Measurements from ENCODE around the gene WASHC4.

Gene WASHC4

DNA sequence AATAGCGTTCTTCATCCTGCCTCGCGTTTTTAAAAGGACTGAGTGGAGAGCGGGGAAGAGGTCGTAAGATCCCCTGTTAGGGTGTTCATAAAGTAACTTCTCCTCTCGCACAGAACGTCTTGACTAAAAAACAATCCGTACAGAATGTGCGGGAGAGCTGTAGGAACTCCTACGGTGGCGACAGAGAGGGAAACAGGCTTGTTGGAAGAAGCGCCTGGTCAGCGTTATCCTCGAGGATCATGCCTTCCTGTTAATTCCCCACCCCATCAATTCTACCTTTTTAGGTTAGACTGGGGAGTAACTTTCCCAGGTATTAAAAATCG, 399 bp upstream of the WASHC4 start:
- peaks cover 37% of the 10 kb centered on the region for H3K27me3 ChIP-seq
- no peaks in the 10 kb centered on the region for H3K9me3 ChIP-seq
- H3K27ac ChIP-seq, result peak overlapping the region; percentile 99
- peak overlapping the region; percentile 93 to 94 for H3K4me3 ChIP-seq (ENCODE audit: low read depth in 1 of 2, low read length in 1 of 2)
- H3K36me3 ChIP-seq, result peaks cover 8% of the 10 kb centered on the region
- H3K4me1 ChIP-seq (ENCODE audit: control insufficient read depth in 1 of 2, insufficient read depth in 1 of 2, low read depth in 1 of 2, low read length in 1 of 2), result peaks cover 40 to 42% of the 10 kb centered on the region in 2 experiments
- TF ChIP-seq, protein P1, sequence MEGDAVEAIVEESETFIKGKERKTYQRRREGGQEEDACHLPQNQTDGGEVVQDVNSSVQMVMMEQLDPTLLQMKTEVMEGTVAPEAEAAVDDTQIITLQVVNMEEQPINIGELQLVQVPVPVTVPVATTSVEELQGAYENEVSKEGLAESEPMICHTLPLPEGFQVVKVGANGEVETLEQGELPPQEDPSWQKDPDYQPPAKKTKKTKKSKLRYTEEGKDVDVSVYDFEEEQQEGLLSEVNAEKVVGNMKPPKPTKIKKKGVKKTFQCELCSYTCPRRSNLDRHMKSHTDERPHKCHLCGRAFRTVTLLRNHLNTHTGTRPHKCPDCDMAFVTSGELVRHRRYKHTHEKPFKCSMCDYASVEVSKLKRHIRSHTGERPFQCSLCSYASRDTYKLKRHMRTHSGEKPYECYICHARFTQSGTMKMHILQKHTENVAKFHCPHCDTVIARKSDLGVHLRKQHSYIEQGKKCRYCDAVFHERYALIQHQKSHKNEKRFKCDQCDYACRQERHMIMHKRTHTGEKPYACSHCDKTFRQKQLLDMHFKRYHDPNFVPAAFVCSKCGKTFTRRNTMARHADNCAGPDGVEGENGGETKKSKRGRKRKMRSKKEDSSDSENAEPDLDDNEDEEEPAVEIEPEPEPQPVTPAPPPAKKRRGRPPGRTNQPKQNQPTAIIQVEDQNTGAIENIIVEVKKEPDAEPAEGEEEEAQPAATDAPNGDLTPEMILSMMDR (IDR thresholded peaks at IDR 0.05), result no peak

GRCh38 chr12:105109465-105110212, 2.1 kb downstream of the WASHC4 start:
- H3K27ac ChIP-seq, result peak overlapping the region; percentile 99

DNA sequence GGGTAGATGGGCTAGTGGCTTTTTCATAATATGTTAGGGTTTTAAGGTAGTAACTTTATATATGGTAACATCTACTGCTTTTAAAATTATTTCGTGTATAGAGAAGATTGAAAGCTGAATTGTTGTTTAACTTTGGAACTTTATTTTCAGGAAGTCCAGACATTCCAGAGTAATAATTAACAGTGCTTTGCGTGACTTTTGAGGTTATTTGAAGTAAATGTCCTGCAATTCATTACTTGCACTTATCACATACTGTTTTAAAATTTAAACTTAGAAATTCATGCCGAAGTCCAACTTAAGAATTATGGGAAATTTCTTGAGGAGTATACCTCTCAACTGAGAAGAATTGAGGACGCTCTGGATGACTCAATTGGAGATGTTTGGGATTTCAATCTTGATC, 3.3 kb downstream of the WASHC4 start:
- Histone ChIP-seq H3K36me3 (peaks cover 41% of the 10 kb centered on the region), H3K27ac (peak overlapping the region; percentile 99), H3K27me3 (peaks cover 12% of the 10 kb centered on the region), H3K9me3 (no peaks in the 10 kb centered on the region), H3K4me1 (ENCODE audit: control insufficient read depth in 1 of 2, insufficient read depth in 1 of 2, low read depth in 1 of 2, low read length in 1 of 2) (peaks cover 45 to 48% of the 10 kb centered on the region in 2 experiments), H3K4me3 (ENCODE audit: low read depth in 1 of 2, low read length in 1 of 2) (no peak overlapping the region)
- TF ChIP-seq, protein P1 (IDR thresholded peaks at IDR 0.05), result no peak

More at GRCh38 chr12:105109465-105110212, 2.1 kb downstream of the WASHC4 start:
- Histone ChIP-seq H3K9me3 (no peaks in the 10 kb centered on the region), H3K4me3 (ENCODE audit: low read depth in 1 of 2, low read length in 1 of 2) (peak overlapping the region; percentile 93 to 94), H3K4me1 (ENCODE audit: control insufficient read depth in 1 of 2, insufficient read depth in 1 of 2, low read depth in 1 of 2, low read length in 1 of 2) (peaks cover 45 to 48% of the 10 kb centered on the region in 2 experiments), H3K27me3 (peaks cover 24% of the 10 kb centered on the region), H3K36me3 (peaks cover 29% of the 10 kb centered on the region)
- TF ChIP-seq, protein P1 (IDR thresholded peaks at IDR 0.05), result no peak

DNA sequence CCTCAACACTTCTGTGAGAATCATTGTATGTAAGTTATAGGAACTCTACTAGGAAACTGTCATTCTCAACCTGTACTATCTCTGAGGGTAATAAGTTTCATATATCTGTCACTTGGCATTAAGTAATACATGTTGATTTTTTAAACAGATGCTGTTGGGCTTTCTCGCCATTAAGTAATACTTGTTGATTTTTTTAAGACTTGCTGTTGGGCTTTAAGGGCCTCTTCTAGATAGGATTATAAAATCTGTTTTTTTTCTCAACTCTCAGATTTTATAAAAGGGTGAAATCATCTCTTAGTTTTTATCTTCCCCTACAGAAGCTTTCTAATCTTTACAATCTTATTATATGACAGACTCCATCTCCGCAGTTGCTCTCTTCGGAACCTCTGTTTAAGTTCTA, 5.6 kb downstream of the WASHC4 start:
- TF ChIP-seq, protein P1 (IDR thresholded peaks at IDR 0.05), result no peak
- Histone ChIP-seq H3K27ac (no peak overlapping the region), H3K9me3 (no peaks in the 10 kb centered on the region), H3K36me3 (peaks cover 64% of the 10 kb centered on the region), H3K27me3 (no peaks in the 10 kb centered on the region), H3K4me1 (ENCODE audit: control insufficient read depth in 1 of 2, insufficient read depth in 1 of 2, low read depth in 1 of 2, low read length in 1 of 2) (peaks cover 38 to 42% of the 10 kb centered on the region in 2 experiments), H3K4me3 (ENCODE audit: low read depth in 1 of 2, low read length in 1 of 2) (no peak overlapping the region)

- H3K27me3 ChIP-seq, result no peaks in the 10 kb centered on the region
- no peaks in the 10 kb centered on the region for H3K9me3 ChIP-seq
- no peak overlapping the region for H3K4me3 ChIP-seq (ENCODE audit: low read depth in 1 of 2, low read length in 1 of 2)
- peaks cover 4 to 8% of the 10 kb centered on the region in 2 experiments for H3K4me1 ChIP-seq (ENCODE audit: control insufficient read depth in 1 of 2, insufficient read depth in 1 of 2, low read depth in 1 of 2, low read length in 1 of 2)
- peaks cover 96% of the 10 kb centered on the region for H3K36me3 ChIP-seq
- no peak overlapping the region for H3K27ac ChIP-seq
- TF ChIP-seq, protein P1 (IDR thresholded peaks at IDR 0.05), result no peak
Measured at GRCh38 chr12:105116969-105117368, 9.4 kb downstream of the WASHC4 start.

All from neutrophil (primary cell).